Measurements from ENCODE around the gene FBXW9.
A peak's percentile ranks its signal among the peaks of the same experiment; 100 is the strongest.

The FBXW9 gene

DNA sequence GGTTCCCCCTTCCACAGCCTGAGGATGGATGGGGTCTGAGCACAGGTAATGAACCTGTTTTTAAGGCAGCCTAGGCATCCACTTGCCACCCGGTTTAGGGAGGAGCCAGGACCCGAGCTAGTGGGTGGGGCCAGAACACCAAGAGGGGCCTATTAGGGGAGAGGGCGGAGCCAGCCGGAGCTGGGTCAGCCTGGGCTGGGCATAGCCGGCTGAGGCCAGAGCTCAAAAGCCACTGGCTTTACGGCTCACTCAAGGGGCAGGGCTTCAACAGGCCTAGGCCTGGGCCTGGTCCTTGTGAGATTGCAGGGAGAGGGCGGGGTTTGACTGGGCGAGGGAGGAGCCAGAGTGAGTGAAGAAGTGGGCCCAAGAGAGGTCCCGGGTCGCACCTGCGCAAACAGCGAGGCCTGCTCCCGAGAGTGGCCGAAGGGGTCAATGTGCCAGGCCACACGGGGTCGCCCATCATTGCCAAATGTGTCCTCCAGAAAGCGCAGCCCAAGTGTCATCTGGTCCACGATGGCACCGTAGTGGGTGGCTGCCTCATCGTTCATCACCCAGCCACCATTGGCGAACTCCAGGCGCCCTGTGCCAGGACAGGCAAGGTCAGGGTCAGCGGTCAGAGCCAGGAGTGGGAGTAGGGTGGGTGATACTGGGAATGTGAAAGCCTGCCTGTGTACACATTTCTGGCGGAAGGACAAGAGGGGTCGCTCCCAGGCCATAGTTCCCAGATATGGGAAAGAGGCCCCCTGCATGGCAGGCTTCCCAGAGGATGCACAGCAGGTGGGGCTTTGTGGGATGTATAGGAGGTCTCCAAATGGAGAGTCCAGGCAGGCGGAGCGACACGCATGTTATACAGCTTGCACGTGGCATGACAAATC is 31.8 kb downstream of the FBXW9 start:
- Histone ChIP-seq H3K27ac (peak overlapping the region; percentile 76), H3K4me3 (peak overlapping the region; percentile 90), H3K4me1 (peaks cover 42% of the 10 kb centered on the region), H4K20me1 (peaks cover 6% of the 10 kb centered on the region; the same call in 1 of the 2 replicates), H3K27me3 (no peaks in the 10 kb centered on the region), H3K9me3 (no peaks in the 10 kb centered on the region), H3K36me3 (peaks cover 54% of the 10 kb centered on the region), H3K4me2 (peak overlapping the region; percentile 88), H3K9ac (peak overlapping the region; percentile 87)
- no peak for TF ChIP-seq Cebpa-rat (IDR thresholded peaks at IDR 0.05)

DNA sequence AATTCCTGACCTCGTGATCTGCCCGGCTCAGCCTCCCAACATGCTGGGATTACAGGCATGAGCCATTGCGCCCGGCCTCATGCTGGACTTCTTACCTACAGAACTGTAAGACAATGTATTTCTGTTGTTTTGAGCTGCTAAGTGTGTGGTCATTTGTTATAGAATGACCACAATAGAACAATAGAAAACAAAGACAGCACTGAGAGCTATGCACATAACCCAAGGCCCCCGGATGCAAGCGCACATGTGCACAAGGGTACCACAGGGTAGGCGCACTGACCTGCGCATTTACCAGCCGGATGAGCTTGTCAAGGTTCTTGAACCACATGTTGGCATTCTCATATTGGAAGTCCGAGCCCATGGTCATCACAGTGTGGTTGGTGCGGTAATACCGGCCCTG is 35.5 kb downstream of the FBXW9 start:
- Histone ChIP-seq H3K36me3 (peaks cover 90% of the 10 kb centered on the region), H3K27me3 (no peaks in the 10 kb centered on the region), H4K20me1 (no peaks in the 10 kb centered on the region), H3K4me2 (no peak overlapping the region), H3K9ac (no peak overlapping the region), H3K4me3 (no peak overlapping the region), H3K27ac (no peak overlapping the region), H3K4me1 (peaks cover 20% of the 10 kb centered on the region), H3K9me3 (no peaks in the 10 kb centered on the region)
- no peak for TF ChIP-seq Cebpa-rat (IDR thresholded peaks at IDR 0.05)

DNA sequence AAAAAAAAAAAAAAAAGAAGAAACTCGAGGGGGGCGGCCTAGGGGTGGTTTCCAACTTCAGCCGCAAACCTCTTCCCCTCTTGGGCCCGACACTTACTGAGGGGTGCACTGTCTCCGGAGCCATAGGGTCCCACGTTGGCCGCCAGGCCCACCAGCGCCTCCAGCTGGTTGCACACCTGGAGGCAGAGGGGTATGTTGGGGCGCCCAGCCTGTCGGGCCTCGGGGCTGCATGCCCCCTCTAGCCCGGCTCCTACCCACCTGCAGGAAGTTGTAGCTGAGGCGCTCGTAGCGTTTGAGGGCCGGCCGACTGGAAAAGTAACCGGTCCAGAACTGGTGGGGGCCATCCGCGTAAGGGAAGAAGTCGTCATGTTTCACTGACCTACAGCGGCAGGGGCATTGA is 38.5 kb downstream of the FBXW9 start:
- no peak overlapping the region for H3K27ac ChIP-seq
- no peaks in the 10 kb centered on the region for H3K4me1 ChIP-seq
- no peak overlapping the region for H3K9ac ChIP-seq
- H3K27me3 ChIP-seq, result no peaks in the 10 kb centered on the region
- H3K9me3 ChIP-seq, result no peaks in the 10 kb centered on the region
- H3K4me2 ChIP-seq, result no peak overlapping the region
- H3K4me3 ChIP-seq, result no peak overlapping the region
- H4K20me1 ChIP-seq, result no peaks in the 10 kb centered on the region
- TF ChIP-seq Cebpa-rat (IDR thresholded peaks at IDR 0.05), result no peak
- H3K36me3 ChIP-seq, result peaks cover 99% of the 10 kb centered on the region

DNA sequence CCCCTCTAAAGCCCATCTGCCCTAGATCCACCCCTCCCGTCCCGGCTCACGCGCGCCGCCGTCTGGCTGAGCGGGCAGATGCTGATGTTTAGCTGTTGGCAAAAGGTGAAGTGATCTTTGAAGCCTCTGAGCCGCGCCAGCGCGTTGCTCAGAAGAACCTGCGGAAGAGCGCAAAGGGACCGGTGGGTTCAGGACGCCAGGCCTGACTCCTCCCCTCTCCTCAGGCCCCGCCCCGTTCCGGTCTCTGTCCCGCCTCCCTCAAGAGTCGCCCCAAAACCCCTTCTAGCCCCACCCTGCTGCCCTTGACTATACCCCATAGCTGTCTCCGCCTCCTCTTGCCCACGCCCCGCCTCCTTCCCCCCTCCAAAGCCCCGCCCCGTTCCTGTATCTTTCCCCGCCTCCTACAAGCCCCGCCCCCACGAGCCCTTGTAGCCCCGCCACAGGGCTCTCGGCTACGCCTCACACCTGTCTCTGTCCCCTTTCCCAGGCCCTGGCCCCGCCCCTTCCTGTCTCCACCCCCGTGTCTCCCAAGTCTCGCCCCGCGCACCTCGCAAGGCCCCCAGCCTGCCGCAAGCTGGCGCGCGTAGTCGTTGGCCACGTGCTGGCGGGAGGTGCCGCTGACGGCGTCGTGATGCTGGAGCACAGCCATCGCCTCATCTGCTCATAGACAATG is 39.4 kb downstream of the FBXW9 start:
- TF ChIP-seq Cebpa-rat (IDR thresholded peaks at IDR 0.05), result no peak
- no peaks in the 10 kb centered on the region for H3K27me3 ChIP-seq
- no peak overlapping the region for H3K27ac ChIP-seq
- H3K4me3 ChIP-seq, result no peak overlapping the region
- H4K20me1 ChIP-seq, result no peaks in the 10 kb centered on the region
- H3K4me2 ChIP-seq, result no peak overlapping the region
- H3K9me3 ChIP-seq, result no peaks in the 10 kb centered on the region
- H3K4me1 ChIP-seq, result no peaks in the 10 kb centered on the region
- H3K9ac ChIP-seq, result no peak overlapping the region
- peaks cover 99% of the 10 kb centered on the region for H3K36me3 ChIP-seq

DNA sequence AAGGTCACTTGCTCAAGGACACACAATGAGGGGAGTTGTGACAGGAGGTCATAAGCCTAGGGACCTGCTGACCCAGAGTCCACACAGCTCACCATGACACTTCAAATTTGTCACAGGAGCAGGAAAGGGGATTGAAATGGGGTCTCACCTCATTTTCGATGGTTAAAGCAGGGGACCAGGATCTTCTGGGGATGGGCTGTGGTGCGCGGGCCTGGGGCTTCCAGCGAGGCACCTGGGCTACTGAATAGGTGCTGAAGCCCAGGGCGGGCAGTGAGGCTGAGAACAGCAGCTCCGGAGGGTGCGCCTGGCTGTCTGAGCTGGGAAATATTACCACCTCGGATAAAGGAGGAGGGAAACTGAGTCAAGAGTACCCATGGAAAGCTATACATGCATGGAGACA is 40.9 kb downstream of the FBXW9 start:
- no peaks in the 10 kb centered on the region for H3K9me3 ChIP-seq
- no peak overlapping the region for H3K4me2 ChIP-seq
- no peaks in the 10 kb centered on the region for H3K27me3 ChIP-seq
- no peak overlapping the region for H3K4me3 ChIP-seq
- no peak overlapping the region for H3K9ac ChIP-seq
- peaks cover 98% of the 10 kb centered on the region for H3K36me3 ChIP-seq
- TF ChIP-seq Cebpa-rat (IDR thresholded peaks at IDR 0.05), result no peak
- no peak overlapping the region for H3K27ac ChIP-seq
- no peaks in the 10 kb centered on the region for H3K4me1 ChIP-seq
- no peaks in the 10 kb centered on the region for H4K20me1 ChIP-seq

DNA sequence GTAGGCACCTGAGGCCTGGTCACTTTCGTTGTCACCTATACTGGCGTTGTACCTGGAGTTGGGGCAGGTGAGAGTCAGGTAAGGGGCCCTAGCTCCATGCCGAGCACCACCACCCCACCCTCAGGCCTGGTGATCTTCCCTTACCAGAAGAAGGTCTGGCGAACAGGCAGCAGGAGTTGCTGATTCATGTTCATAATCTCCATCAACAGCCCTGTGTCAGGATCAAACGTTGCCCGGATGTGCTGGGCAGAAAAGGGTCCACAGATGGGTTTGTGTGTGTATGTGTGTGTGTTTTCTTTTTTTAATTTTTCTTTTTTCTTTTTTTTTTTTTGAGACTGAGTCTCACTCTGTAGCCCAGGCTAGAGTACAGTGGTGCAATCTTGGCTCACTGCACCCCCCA is 44.2 kb downstream of the FBXW9 start:
- Histone ChIP-seq H3K27me3 (no peaks in the 10 kb centered on the region), H3K4me2 (no peak overlapping the region), H3K9ac (no peak overlapping the region), H3K27ac (no peak overlapping the region), H3K9me3 (no peaks in the 10 kb centered on the region), H3K4me1 (peaks cover 3% of the 10 kb centered on the region), H3K4me3 (no peak overlapping the region), H3K36me3 (peaks cover 84% of the 10 kb centered on the region), H4K20me1 (no peaks in the 10 kb centered on the region)
- no peak for TF ChIP-seq Cebpa-rat (IDR thresholded peaks at IDR 0.05)

DNA sequence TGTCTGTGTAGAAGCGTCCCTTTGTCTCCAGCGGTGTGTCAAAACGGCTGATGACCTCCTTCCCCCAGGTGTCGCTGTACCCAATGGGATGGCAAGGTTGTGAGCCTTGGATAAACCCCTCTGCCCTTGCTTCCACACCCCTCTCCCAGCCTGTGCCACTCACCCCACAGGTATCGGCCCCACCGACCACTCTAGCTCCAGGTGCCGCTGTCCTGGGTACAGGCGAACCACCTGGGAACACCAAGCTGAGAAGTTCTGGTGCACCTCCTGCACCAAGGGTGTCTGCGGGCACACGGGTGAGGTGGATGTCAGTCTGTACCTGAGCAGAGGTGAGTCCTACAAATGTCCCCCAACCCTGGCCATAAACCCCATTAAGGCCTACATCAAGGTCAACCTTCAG is 46.5 kb downstream of the FBXW9 start:
- no peak overlapping the region for H3K27ac ChIP-seq
- no peak overlapping the region for H3K4me2 ChIP-seq
- H3K4me3 ChIP-seq, result no peak overlapping the region
- H3K9ac ChIP-seq, result no peak overlapping the region
- H3K27me3 ChIP-seq, result no peaks in the 10 kb centered on the region
- peaks cover 80% of the 10 kb centered on the region for H3K36me3 ChIP-seq
- TF ChIP-seq Cebpa-rat (IDR thresholded peaks at IDR 0.05), result no peak
- H3K9me3 ChIP-seq, result no peaks in the 10 kb centered on the region
- no peaks in the 10 kb centered on the region for H4K20me1 ChIP-seq
- H3K4me1 ChIP-seq, result peaks cover 13% of the 10 kb centered on the region

DNA sequence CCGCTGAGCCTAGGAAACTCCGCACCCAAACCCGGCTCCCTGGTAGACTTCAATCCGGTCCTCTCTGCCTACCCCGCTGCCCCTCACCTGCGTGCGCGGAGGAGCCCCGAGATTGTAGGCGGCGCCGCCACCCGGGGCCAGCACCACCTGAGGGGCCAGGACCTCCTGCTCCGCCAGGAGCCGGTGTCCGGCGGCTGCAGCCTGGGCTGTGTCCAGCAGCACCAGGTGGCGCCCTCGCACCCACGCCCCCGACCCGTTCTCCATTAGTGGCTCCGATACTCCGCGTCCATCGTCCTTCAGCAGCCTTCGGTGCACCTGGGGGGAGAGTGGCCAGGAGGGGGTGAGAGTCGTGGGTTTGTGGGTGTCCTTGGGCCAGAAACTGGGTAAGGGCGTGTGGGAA is 48.3 kb downstream of the FBXW9 start:
- Histone ChIP-seq H3K27ac (no peak overlapping the region), H3K27me3 (no peaks in the 10 kb centered on the region), H3K4me2 (no peak overlapping the region), H4K20me1 (no peaks in the 10 kb centered on the region), H3K4me3 (no peak overlapping the region), H3K9me3 (no peaks in the 10 kb centered on the region), H3K36me3 (peaks cover 73% of the 10 kb centered on the region), H3K4me1 (peaks cover 13% of the 10 kb centered on the region), H3K9ac (no peak overlapping the region)
- TF ChIP-seq Cebpa-rat (IDR thresholded peaks at IDR 0.05), result no peak

DNA sequence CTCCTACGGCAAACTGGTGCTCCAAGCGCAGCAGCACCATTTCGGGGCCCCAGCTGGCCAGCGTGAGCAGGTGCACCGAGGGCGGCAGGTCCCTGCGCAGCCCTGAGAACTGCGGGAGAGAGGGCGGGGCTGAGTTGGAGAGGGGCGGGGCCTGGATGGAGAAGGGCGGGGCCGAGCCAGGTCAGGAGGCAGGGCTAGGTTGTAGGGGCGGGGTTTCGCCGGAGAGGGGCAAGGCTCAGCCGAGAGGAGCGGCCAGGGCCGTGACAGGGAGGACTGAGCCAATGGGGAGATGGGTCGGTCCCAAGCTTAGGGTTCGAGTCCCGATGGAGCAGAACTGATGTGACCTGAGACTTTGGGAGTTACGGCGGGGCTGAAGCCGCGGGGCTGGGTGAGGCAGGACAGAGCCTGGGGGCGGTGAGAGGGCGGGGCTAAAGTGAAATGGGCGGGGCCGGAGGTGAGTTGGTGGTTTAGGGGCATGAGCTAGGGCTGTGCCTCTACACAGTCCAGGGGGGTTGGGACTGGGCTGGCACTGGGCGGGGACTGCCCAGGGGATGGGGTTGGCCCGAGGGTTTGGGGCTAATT is 48.9 kb downstream of the FBXW9 start:
- Histone ChIP-seq H3K36me3 (peaks cover 68% of the 10 kb centered on the region), H3K27me3 (no peaks in the 10 kb centered on the region), H3K27ac (no peak overlapping the region), H3K9me3 (no peaks in the 10 kb centered on the region), H3K4me2 (no peak overlapping the region; the same call in 1 of the 2 replicates), H4K20me1 (no peaks in the 10 kb centered on the region), H3K9ac (no peak overlapping the region), H3K4me1 (peaks cover 13% of the 10 kb centered on the region), H3K4me3 (no peak overlapping the region)
- TF ChIP-seq Cebpa-rat (IDR thresholded peaks at IDR 0.05), result no peak

DNA sequence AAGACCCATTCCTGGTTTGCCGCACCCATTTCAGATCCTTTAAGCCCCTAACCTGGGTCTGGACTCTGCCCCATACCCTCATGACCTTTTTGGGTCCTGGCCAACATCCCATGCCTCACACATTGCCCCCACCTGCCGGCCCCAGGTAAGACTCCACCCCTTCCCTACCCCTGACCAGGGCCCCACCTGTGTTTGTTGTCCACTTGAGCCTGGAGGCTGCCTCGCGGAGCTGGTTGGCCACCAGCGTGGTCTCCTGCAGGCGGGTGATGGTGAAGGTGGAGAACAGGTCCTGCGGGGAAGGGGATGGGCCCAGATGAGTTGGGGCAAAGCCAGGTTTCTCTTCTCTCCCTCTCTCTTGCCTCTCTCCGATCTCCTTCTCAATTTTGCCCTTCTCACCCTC is 49.4 kb downstream of the FBXW9 start:
- Histone ChIP-seq H4K20me1 (no peaks in the 10 kb centered on the region), H3K4me3 (no peak overlapping the region), H3K9me3 (no peaks in the 10 kb centered on the region), H3K27ac (no peak overlapping the region), H3K4me1 (peaks cover 13% of the 10 kb centered on the region), H3K4me2 (peak overlapping the region; percentile 25; the same call in 1 of the 2 replicates), H3K9ac (0 out of 2 replicates have a peak overlapping the region, but pooled peaks have one; percentile 24), H3K36me3 (peaks cover 62% of the 10 kb centered on the region), H3K27me3 (no peaks in the 10 kb centered on the region)
- TF ChIP-seq Cebpa-rat (IDR thresholded peaks at IDR 0.05), result no peak
